Stimulated activated CD4-positive, alpha-beta T cell treated with anti-CD3 and anti-CD28 coated beads, Interleukin-1b, Interleukin-23, amount 100 ng/mL, for 48 hours (primary cell): Measurements from ENCODE around the gene SASS6.
A peak's percentile ranks its signal among the peaks of the same experiment; 100 is the strongest.

Source experiments
- DNase-seq: peaks from one replicate; pipeline ENCODE4 v3.0.0-alpha.2; 2020

The SASS6 gene

GRCh38 chr1:100038660-100039287 lies 94.0 kb downstream of the SASS6 start:
- DNase-seq, result peak; percentile 91

DNA sequence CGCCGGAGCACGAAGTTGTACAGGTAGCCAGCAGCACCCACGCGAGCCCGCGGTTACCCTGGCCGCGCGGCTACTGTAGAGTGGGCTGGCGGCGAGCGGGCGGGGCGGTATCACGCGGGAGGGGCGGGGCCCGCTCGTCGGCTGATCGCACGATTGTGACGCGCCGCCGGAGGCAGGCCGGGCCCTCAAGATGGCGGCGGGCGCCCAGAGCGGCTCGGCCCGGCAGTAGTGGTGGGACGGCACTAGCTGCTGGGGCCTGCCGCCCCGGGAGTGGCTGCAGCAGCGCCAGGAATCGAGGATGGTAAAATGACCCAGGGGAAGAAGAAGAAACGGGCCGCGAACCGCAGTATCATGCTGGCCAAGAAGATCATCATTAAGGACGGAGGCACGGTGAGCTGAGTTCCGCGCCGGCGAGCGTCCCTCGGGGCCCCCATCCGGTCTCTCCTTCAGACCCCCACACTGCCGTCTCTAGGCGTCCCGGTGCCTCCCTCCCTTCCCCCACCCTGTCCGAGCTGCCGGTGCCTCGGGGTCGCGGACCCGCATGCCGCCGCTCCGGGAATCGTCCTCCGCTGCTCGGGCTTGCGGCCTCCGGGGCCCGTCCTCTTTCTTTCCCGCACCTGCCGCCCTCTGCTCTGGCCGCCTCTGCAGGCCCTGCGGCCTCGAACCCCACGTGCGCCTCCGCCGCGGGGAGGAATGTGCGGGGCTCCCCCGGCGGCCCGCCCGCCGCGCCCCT lies 94.6 kb downstream of the SASS6 start:
- peak; percentile 89 for DNase-seq

DNA sequence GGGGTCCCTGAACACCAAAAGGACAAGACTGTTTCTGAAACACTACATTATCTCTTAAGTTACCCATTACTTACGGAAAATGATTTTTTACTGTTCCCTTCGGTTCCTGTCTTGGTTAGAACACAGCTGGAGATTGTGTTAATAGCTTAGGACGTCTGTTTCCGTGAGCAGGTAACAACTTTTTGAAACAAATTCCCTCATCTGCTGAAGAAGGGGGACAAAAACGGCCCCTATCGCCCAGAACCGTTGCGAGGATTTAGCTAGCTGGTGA lies 95.1 kb downstream of the SASS6 start:
- DNase-seq, result no peak

- no peak for DNase-seq
Measured at GRCh38 chr1:100036718-100037655, 95.7 kb downstream of the SASS6 start.

DNA sequence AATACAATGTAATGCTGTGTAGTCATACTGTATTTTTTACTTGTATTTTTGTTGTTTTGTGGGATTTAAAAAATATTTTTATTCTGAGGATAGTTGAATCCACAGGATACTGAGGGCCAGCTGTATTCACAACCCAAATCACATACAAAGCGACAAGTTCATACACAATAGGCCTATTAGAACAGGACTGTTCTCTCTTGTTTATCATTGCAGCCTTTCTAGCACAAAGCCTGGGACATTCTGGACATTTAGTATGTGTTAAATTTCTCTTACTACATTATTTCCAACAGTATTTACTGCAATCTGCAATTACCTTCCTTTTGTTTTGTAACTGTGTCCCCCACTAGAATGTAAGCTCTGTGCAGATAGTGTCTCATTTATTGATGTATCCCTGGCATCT lies 97.5 kb downstream of the SASS6 start:
- no peak for DNase-seq

DNA sequence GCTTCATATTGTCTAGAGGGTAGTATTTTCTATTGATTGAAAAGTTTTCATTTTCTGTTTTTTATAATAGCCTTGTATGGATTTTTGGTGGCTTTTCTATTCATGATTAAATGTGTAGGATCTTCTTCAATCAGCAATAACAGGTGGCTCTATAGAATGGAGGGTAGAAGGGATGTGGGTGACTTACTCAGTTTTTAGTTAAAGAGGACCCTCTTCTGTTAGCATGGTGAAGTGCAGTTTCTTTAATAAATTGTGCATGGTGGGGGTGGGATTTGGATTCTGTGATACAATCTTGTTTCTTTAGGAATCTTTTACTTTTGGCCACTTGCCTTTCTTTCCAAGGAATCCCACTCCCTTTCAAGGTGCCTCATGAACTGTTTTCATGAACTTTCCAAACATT lies 98.3 kb downstream of the SASS6 start:
- DNase-seq, result no peak
